ENCODE measurements around the gene SSC5D.
A peak's percentile ranks its signal among the peaks of the same experiment; 100 is the strongest.

The SSC5D gene

DNA sequence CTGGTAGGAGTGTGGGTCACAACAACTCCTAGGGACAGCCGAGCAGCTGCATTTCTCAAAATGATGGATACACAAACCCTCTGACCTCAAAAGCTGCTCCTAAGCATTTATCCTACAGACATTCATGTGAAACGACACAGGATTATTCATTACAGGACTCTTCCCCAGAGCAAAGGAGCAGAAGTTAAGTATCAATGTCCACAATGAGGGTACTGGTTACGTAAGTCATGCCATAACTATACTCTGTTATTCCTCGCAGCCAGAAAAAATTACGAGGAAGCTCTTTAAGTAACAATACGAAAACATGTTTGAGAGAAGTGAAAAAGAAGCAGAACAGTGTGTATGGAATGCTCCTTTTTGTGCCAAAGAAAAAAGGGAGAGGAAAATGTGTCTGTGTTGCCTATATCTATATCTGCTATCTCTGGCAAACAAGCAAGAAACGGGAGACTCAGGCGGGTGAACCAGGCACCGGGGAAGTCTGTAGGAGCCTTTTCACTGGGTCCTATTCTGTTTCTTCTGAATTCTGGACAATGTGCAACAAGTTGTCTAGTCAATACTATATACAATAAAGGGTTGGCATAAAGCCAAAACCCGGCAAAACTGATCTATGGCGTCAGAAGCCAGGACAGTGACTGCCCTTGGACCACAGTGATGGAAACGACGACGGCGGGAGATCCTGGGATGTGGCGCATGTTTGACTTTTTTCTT, 28.1 kb upstream of the SSC5D start:
- peak overlapping the region; percentile 86 for H3K4me2 ChIP-seq (ENCODE audit: low read depth, low read length, poor library complexity, severe bottlenecking)
- peaks cover 3% of the 10 kb centered on the region for H3K27me3 ChIP-seq (ENCODE audit: insufficient read depth, low read length, poor library complexity, severe bottlenecking)
- no peak overlapping the region for H2AFZ ChIP-seq (ENCODE audit: low read length)
- TF ChIP-seq EZH2phosphoT487 (IDR thresholded peaks at IDR 0.05; ENCODE audit: borderline replicate concordance) = no peak
- TF ChIP-seq, protein P1, sequence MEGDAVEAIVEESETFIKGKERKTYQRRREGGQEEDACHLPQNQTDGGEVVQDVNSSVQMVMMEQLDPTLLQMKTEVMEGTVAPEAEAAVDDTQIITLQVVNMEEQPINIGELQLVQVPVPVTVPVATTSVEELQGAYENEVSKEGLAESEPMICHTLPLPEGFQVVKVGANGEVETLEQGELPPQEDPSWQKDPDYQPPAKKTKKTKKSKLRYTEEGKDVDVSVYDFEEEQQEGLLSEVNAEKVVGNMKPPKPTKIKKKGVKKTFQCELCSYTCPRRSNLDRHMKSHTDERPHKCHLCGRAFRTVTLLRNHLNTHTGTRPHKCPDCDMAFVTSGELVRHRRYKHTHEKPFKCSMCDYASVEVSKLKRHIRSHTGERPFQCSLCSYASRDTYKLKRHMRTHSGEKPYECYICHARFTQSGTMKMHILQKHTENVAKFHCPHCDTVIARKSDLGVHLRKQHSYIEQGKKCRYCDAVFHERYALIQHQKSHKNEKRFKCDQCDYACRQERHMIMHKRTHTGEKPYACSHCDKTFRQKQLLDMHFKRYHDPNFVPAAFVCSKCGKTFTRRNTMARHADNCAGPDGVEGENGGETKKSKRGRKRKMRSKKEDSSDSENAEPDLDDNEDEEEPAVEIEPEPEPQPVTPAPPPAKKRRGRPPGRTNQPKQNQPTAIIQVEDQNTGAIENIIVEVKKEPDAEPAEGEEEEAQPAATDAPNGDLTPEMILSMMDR (conservative IDR thresholded peaks at IDR 0.05; ENCODE audit: low read length) = no peak
- H3F3A ChIP-seq (ENCODE audit: low read depth) = 0 out of 2 replicates have a peak, but pooled peaks cover 3% of the 10 kb centered on the region
- peak overlapping the region; percentile 98 for H3K4me3 ChIP-seq (ENCODE audit: low read length, poor library complexity, severe bottlenecking)
- H3K9me3 ChIP-seq (ENCODE audit: insufficient read depth, low read depth, low read length) = no peaks in the 10 kb centered on the region
- peaks cover 13% of the 10 kb centered on the region for H4K20me1 ChIP-seq (ENCODE audit: insufficient read depth, low read length, poor library complexity, severe bottlenecking)
- peak overlapping the region; percentile 100 for H3K9ac ChIP-seq (ENCODE audit: low read depth, low read length, poor library complexity, severe bottlenecking)
- H3K4me1 ChIP-seq (ENCODE audit: insufficient read depth, low read length, poor library complexity, severe bottlenecking) = peaks cover 33% of the 10 kb centered on the region
- H3K9me2 ChIP-seq (replicated peaks; ENCODE audit: low read depth, low read length) = no peaks in the 10 kb centered on the region
- no peaks in the 10 kb centered on the region for H3K36me3 ChIP-seq (ENCODE audit: insufficient read depth, low read length)
- peaks cover 19% of the 10 kb centered on the region for H3K79me2 ChIP-seq (ENCODE audit: insufficient read depth, low read length)

DNA sequence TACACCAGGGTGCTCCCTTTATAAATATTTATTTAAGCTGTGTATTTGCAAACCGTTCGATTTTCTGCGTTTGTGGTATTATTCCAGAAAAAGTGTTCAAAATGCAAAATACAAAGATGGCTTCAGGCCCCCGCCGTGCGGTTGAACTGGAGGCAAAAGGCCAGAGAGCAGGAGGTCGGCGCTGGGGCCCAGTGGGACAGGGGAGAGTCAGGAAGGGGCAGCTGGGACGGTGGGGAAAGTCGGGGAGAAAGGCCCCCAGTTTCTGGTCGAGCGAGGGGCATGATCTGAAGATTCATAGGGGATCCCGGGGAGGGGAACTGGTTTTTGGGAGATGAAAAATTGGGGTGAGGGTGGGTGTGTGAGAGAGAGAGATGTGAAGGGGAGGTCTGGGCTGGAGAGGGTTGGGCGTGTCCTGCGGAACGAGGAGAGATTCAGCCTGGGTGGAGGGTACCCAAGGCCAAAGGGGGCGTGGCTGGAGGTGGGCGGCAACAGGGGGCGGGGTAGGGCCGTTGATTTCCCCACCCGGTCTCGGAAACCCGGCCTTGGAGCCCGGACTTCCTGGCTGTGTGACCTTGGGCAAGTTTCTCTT, 27.5 kb upstream of the SSC5D start:
- 0 out of 2 replicates have a peak, but pooled peaks cover 3% of the 10 kb centered on the region for H3F3A ChIP-seq (ENCODE audit: low read depth)
- peak overlapping the region; percentile 100 for H3K9ac ChIP-seq (ENCODE audit: low read depth, low read length, poor library complexity, severe bottlenecking)
- H3K9me2 ChIP-seq (replicated peaks; ENCODE audit: low read depth, low read length) = no peaks in the 10 kb centered on the region
- TF ChIP-seq, protein P1 (conservative IDR thresholded peaks at IDR 0.05; ENCODE audit: low read length) = no peak
- no peak for TF ChIP-seq EZH2phosphoT487 (IDR thresholded peaks at IDR 0.05; ENCODE audit: borderline replicate concordance)
- H3K36me3 ChIP-seq (ENCODE audit: insufficient read depth, low read length) = no peaks in the 10 kb centered on the region
- no peak overlapping the region for H2AFZ ChIP-seq (ENCODE audit: low read length)
- peaks cover 33% of the 10 kb centered on the region for H3K4me1 ChIP-seq (ENCODE audit: insufficient read depth, low read length, poor library complexity, severe bottlenecking)
- H4K20me1 ChIP-seq (ENCODE audit: insufficient read depth, low read length, poor library complexity, severe bottlenecking) = peaks cover 13% of the 10 kb centered on the region
- peaks cover 19% of the 10 kb centered on the region for H3K79me2 ChIP-seq (ENCODE audit: insufficient read depth, low read length)
- H3K9me3 ChIP-seq (ENCODE audit: insufficient read depth, low read depth, low read length) = no peaks in the 10 kb centered on the region
- peaks cover 3% of the 10 kb centered on the region for H3K27me3 ChIP-seq (ENCODE audit: insufficient read depth, low read length, poor library complexity, severe bottlenecking)
- H3K4me2 ChIP-seq (ENCODE audit: low read depth, low read length, poor library complexity, severe bottlenecking) = peak overlapping the region; percentile 86
- H3K4me3 ChIP-seq (ENCODE audit: low read length, poor library complexity, severe bottlenecking) = peak overlapping the region; percentile 98

DNA sequence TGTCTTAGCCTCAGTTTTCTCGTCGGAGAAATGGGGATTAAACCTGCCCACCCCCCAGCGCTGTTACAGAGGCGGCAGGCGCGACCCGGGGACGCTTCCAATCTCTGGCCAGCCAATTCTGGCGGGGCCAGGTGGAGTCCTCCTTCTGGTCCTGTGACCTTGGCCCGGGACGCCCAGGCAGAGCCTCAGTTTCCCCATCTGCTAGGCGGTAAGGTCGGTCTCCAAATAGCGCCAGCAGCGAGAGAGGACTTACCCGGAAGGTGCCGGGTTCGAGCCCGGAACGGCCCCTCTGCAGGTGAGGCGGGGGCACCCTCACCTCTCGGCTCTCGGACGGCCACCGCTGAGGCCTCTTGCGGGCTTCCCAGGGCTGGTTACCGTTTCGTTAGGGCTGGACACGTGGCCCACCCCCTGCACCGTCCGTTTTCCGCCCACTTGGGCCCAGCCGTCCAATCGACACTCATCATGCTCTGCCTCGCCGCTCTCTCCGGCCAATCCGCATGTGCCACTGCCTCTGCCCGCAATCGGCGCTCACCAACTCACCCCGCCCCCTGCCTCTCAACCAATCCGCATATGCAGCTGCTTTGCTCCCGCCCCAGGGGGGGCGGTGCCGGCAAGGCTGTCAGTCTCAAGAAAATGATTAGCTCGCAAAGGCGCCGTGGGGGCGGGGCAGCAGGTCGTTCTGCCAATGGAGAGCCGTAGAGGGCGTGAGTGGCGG, 26.8 kb upstream of the SSC5D start, which contains the start of gene ISOC2:
Gene ISOC2 (minus strand): TSS at position 384 of the 715 bp plus-strand sequence. CDS start 5,156 bp downstream, outside the sequence.
- Histone ChIP-seq H3K9me3 (ENCODE audit: insufficient read depth, low read depth, low read length) (no peaks in the 10 kb centered on the region), H3K9me2 (replicated peaks; ENCODE audit: low read depth, low read length) (no peaks in the 10 kb centered on the region), H3K79me2 (ENCODE audit: insufficient read depth, low read length) (peaks cover 19% of the 10 kb centered on the region), H3K9ac (ENCODE audit: low read depth, low read length, poor library complexity, severe bottlenecking) (peak within 1 kb of the TSS; percentile 100), H3K4me1 (ENCODE audit: insufficient read depth, low read length, poor library complexity, severe bottlenecking) (peaks cover 33% of the 10 kb centered on the region), H3K4me2 (ENCODE audit: low read depth, low read length, poor library complexity, severe bottlenecking) (peak within 1 kb of the TSS; percentile 86), H2AFZ (ENCODE audit: low read length) (peak within 1 kb of the TSS; percentile 57; the same call in 1 of the 2 replicates), H4K20me1 (ENCODE audit: insufficient read depth, low read length, poor library complexity, severe bottlenecking) (peaks cover 13% of the 10 kb centered on the region), H3K27me3 (ENCODE audit: insufficient read depth, low read length, poor library complexity, severe bottlenecking) (peaks cover 3% of the 10 kb centered on the region), H3K36me3 (ENCODE audit: insufficient read depth, low read length) (no peaks in the 10 kb centered on the region), H3F3A (ENCODE audit: low read depth) (0 out of 2 replicates have a peak, but pooled peaks cover 3% of the 10 kb centered on the region), H3K4me3 (ENCODE audit: low read length, poor library complexity, severe bottlenecking) (peak within 1 kb of the TSS; percentile 98)
- no peak for TF ChIP-seq EZH2phosphoT487 (IDR thresholded peaks at IDR 0.05; ENCODE audit: borderline replicate concordance)
- TF ChIP-seq, protein P1 (conservative IDR thresholded peaks at IDR 0.05; ENCODE audit: low read length) = no peak

Data from Loucy (cell line).